HL-60/S4 treated with phorbol 12-myristate 13-acetate at 8.2 ng/mL for 4 days and 3 days (cell line): ENCODE results near the gene LCN9.

Experiments used
- in situ Hi-C: fragments of 300-500 bp; cut with MboI; formaldehyde crosslinking; loops from 2 replicates; pipeline ENCODE4 v1.15.0; 2022; ENCODE audit warnings: low sequenced_read_pairs

Gene LCN9

DNA sequence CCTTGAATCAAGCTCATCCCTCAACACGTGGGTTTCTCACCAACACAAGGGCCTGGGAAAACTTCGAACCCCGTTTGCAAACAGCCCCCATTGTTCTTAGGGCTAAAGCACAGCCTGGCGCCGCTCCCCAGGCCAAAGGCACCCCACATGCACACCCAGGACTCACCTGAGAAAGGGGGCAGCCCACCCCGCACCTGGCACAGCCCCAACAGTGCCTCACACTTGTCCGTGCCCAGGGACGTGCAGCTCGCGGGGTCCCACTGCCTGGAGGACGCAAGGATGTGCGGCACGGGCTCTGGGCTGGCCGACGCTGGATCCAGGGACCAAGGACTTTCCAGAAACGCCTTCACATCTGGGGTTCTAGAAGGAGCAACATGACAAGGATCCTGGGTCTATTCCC, 33.3 kb downstream of the LCN9 start:
- in situ Hi-C loops, result no loop called here

DNA sequence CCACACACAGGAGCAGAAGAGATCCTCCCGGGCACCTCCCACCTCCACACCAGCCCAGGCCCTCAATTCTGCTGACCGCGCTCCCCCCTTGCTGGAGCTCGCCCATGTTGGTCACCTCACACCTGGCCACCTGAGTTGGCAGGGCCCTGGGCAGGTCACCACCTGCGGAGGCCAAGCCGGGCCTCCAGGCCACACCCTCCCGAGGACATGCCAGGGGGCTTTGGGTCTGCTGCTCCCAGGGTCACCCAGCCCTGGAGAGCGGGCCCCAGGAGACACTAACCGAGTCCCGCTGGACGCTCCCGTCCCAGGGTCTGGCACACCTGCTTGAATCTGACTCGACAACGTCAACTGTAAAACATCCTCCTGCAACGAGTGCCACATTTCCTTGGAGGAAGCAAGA, 34.1 kb downstream of the LCN9 start:
- in situ Hi-C loops, result no loop called here

DNA sequence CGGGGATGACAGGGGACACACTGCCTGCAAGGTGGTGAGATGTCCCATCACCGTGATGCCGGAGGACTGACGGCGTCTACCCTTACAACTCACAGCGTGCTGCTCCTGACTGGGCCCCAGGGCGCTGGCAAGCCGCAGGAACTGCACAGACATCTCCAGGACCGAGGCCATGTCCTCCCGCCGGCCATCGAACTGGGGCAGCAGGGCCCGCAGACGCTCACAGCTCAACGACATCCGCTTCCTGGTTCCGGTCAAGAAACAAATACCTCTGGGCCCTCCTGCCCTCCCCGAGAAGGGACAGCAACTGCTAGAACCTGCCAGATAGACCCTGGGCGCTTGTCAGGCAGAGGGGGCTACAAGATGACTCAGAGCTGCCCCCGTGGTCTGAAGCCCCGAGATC, 35.1 kb downstream of the LCN9 start:
- in situ Hi-C loops, result no loop called here

DNA sequence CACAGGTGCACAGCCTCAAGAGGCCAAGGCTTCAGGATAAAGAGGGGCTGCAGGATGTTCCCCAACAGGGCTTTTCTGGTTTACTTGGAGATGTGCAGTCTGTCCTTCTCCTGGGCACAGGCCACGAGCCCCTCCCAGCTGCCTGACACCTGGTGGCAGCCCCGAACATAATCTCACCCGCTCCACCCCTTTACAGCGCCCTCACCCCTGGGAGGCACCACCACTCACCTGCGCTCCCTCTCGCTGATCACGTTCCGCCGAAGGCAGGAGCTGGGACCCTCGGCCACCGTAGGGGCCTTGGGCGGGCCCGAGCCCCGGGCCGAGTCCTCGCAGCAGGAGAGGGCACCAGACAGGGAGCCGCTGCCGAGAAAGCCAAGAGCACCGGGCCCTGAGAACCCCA, 35.7 kb downstream of the LCN9 start:
- in situ Hi-C loops, result no loop called here

DNA sequence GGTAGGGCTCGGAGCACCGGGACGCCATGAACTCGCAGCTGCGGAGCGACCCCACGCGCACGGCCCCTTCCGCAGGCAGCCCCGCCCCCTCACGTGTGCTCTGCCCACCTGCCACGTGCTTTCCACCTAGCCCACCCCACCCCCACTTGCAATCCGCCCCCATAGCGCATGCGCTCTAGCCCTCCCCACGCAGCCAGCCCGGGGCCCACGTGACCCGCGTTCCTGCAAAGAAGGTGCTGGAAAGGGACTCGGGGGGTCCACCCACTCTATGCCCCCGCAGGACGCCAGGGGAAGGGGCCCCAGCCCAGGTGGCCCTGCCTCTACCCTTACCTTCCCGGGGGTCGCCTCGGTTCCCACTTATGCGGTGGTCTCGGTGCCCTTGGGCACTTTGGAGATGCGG, 36.3 kb downstream of the LCN9 start, which contains the start of gene SOHLH1:
Gene SOHLH1 (minus strand): TSS at position 42 of the 400 bp plus-strand sequence. CDS start 14 bp downstream, at position 28.
- in situ Hi-C loops, result no loop called here

DNA sequence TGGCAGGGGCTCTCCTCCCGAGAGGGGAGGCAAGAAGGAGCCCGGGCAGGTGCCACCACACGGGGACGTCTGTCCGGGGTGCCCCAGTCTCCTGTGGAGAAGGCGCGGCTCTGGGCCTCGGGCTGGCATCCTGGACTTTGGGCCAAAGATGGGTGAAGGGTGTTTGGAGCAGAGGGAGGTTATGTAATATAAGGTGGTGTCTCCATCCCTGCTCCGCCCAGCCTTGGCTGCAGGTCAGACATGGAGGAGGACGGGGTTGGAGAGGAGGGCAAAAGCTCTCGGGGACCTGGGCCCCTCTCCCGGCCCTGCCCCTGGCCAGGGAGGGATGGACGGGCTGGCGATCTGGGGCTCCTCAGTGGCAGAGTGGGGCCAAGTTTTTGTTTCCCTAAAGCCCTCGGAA, 37.4 kb downstream of the LCN9 start:
- in situ Hi-C loops, result no loop called here

DNA sequence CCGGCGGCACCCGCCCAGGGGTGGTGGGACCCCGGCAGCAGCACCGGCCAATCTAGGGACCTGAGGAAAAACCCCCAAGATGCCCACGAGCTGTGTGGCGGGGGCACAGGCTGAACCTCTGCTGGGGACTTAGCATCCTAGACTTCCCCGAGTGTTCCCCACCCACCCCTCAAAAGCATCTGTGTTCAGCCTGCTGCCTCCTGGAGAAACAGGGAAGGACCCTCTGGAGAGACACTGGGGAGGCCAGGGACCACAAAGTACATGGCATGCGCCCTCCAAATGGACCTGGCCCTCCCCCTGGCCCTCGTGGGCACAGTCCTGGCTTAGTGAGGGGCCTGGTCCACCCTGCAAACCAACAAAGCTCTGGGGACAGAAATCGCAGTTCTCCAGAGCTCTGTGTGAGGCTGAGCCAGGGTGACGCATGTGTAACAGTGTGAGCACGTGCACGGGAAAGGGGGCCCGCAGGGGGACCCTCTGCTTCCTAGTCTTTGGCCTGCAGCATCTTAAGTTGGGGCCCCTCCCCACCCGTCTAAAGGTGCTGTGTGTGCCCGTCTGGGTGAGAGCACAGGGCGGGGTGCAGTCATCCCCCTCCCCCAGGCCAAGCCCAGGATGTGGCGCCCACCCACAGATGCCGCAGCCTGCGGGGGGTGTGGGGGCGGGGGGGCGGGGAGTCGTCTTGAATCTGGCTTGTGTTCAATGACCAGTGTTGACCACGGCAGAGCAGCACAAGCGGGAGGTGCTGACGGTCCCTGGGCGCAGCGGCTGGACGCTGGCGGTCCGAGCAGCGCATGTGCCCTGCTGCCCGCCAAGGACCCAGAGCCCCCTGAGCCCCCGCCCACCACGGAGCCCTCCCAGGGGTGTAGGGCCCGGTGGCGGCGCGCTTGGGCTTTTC, 38.2 kb downstream of the LCN9 start:
- in situ Hi-C loops, result no loop called here

DNA sequence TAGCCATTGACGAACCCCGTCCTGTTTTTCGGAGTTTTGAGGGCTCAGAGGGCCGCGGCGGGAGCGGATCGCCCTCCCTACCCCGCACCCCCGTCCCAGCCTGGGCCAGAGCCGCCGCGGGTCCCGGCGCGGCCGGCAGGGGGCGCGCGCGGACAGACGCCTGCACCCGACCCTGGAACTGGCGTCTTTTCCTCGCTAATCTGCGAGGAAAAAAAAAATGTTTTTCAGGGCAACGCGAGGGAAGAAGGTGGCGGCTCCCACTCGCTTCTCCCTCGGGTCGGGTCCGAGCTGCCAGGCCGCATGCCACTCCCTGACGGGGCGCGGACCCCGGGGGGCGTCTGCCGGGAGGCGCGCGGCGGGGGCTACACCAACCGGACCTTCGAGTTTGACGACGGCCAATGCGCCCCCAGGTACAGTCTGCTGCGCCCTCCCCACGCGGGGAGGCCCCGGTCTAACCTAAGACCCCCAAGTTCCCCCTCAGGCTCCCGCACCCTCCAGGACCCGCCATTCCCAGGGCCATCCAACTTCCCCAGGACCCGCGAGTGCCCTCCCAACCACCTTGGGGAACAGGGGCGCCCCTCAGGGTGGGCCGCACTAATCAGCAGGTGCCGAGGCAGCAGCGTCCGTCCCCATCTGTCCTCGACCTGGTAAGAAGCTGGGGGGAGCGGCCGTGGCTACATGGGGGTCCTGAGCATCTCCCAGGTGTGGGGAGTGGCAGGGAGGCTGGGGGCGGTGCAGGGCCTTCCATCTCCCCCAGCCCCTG, 39.0 kb downstream of the LCN9 start, which contains the start of gene KCNT1:
Gene KCNT1 (plus strand): TSS at position 227 of the 763 bp plus-strand sequence. CDS start 74 bp downstream, at position 301.
- in situ Hi-C loops, result no loop called here

DNA sequence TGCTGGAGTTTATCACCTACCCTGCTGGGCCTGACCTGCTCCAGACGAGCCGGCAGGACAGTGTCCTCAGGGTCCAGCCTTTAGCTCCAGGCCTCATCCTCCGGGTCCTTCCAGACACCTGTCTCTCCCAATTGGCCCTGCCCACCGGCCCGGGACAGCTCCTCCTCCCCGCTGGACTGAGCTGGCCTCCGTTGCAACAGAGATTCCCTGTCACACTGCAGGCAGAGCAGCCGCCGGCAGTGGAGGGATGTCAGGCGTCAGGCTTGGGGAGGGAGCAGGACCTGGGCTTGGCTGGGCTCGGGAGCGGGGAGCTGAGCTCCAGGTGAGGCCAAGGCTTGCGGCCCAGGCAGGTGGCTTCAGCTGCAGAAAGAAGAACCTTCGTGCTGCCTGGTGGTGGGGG, 40.6 kb downstream of the LCN9 start:
- in situ Hi-C loops, result no loop called here

DNA sequence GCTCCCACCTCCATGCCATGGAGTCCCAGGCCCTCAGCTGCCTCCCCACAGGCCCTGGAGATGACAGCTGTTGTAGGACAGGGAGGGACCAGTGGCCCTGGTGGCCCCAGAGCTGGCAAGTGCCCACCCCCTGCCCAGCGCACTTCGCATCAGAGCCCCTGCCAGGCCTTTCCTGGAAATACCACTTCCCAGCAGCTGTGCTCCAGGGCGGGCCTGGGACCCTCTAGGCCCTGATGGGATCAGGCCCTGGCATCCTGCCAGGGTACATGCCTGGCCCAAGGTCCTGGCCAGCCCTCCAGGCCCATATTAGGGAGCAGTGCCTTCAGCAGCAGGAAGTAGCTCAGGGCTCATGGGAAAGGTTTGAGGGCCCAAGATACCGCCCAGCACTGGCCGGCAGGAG, 41.4 kb downstream of the LCN9 start:
- in situ Hi-C loops, result no loop called here

DNA sequence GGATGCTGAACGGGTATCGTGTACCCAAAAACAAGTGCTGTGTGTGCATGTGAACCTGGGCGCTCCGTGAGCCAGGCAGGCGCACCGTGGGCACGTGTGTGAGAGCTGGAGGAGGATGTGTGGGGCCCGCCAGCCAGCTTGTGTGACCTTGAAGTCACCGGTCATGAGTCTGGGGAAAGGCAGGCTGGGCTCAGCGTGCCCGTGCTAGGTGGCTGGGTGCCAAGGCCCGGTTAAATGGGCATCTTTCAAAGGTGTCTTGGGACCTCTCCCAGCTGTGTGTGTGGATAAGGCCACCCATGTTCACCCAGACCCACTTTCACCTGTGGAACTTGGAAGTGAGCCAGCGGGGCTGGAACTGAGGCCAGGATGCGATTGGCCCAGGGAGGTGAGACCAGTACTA, 42.3 kb downstream of the LCN9 start:
- in situ Hi-C loops, result no loop called here

DNA sequence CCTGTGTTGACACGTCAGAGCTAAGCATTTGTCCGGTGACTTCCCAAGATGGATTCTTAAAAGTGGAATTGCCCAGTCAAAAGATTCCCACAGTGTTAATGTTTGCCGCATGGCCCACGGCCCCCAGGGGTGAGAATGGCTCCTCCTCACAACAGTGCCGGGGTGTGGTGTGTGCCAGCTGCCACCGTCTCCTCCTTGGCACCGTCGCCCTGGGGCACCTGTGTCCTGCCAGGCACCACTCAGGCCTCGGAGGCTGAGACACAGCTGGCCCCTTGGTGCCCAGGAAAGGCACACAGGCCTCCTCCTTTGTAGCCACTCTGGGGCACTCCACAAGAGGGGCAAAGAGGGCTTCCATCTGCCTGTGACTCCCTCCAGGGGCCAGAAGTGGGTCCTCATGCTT, 43.2 kb downstream of the LCN9 start:
- in situ Hi-C loops, result no loop called here

DNA sequence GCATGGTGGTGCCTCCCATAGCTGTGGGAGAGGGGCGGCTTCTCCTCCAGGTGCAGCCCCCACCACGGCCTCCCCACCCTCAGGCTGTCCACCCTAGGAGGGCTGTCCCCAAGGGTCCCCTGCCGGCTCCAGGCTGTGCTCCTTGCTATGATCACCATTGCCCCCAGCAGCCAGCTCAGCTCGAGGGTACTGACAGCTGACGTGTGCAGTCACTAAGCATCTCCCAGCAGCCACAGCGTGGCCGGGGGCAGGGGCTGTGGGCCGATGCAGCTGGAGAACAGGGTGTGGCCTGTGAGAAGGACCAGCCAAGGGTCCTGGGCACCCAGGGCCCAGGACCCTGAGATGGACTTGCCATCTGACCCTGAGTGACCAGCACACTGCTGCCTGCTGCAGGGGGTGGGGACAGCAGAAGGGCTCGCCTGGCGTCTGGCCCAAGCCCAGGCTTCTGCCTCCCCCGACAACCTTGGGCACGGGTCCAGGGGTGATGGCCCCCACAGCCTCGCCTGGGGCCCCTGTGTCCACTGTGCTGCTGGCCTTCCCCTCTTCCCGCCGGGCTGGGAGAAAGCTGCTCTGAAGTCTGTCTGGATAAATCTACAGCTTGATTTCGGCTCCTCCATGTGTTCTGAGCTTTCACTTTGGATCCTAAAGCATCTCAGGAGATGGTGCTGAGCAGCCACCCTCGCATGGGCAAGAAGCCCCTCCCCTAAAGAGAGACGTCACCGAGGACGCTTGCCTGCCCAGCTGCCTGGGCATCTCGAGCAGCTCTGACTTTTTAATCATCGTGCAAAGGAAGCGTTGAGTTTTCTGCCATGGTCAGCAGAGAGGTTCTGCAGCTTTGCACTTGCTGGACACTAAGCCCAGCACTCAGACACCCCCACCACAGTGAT, 44.4 kb downstream of the LCN9 start:
- in situ Hi-C loops, result no loop called here

DNA sequence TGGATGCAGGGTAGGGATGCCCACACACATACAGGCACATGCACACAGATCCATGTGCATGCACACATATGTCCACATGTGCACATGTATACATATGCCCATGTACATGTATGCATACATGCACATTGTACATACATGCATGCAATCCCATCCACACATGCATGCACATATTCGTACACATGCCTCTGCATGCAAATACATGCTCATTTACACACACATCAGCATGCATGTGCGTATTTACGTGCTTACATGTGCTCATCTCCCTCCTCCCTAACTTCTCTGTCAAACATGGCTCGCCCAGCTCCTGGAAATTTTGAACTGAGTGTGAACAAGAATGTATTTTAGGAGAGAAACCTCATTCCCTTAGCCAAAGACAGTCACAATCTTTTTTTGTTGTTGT, 45.1 kb downstream of the LCN9 start:
- in situ Hi-C loops, result no loop called here

DNA sequence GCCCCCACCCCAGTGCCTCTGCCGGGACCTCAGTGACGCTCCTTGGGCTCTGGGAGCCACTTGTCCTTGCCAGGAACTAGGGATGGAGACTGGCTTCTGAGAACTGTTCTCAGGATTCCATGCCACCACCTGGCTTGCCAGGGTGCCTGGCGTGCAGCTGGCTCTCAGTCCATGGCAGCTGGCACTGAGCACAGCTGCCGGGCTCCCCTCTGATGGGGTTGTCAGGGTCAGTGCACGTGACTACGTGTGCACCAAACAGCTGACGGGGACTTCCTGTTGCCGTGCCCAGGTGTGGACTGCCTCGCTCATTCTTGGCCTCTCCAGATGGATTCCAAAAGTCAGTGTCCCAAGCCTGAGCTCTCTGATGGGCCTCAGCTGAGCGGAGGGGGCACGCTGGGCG, 48.3 kb downstream of the LCN9 start:
- in situ Hi-C loops, result no loop called here

DNA sequence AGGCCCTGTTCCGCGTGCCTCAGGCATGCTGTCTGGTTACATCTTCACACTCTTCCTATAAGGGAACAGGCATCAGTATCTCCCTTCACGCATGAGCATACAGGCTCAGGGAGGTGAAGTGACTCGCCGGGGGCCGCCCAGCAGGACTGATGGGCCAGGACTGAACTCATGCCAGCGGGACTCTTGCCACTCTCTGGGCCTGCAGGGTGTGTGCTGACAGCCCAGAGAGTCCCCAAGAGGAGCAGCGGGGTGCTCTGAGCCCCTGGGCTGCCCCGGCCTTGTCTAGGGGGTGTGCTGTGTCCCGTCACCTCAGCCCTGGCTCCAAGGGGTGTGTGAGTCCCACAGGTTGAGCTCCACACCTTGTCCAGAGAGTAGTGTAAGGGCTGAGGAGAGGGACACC, 48.8 kb downstream of the LCN9 start:
- in situ Hi-C loops, result no loop called here

DNA sequence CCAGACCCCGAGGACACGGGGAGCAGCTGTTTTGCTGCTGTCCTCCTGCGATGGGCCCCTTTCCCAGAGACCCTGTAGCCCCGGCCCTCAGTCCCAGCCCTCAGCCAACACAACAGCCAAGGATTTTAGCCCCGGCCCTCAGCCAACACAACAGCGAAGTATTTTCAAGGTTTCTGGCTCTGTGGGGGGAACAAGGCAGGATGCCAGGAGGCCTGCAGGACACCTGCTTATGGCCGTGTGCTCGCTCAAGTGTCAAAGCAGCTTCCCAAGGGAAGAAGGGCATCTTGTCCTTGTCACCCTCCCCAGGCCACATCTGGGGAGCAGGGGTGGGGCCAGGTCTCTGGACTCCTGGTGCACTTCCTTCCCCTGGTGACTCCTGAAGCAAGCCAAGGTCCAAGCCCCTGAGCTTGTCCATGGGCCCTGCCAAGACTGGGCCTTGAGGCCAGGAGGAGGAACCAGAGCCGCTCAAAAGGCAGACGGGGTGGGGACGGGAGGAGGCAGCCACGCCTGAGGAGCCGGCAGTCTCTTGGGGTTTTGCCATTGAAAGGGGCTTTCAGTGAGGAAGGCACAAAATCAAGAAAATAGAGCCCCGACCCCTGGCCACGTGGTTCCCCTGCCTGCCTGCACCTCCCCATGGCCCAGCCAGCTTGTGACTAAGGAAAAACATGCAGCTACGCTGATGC, 49.6 kb downstream of the LCN9 start:
- in situ Hi-C loops, result no loop called here

DNA sequence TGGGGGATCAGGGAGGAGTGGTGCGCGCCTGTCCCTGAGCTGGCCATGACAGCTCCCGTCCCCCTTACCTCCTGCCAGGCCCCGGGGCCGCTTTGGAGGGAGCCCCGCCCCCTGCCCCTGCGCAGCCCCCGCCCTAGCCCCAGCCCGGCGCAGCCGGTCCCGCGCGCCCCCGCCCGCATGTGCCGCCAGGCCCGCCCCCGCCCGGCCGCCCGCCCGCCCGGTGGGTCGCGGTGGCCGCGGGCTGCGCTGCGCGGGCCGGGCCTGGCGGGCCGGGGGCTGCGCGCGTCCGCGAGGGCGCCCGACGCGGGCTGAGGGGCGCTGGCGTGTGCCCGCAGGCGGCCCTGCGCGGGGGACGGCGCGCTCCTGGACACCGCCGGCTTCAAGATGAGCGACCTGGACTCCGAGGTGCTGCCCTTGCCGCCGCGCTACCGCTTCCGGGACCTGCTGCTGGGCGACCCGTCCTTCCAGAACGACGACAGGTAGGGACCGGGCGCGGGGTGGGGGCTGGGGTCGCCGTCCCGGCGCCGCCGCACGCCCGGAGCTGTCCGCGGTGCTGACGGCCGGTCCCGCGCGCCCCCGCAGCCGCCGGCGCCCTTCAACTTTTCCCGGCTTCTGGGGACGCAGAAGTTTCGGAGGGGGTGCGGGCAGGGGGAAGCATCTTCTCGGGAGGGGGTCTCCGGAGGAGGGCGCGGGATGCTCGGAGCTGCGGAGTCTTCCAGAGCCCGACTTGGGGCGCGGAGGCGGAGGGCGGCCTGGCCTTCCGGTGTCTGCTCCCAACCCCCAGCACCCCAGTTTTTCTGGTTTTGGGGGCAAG, 51.3 kb downstream of the LCN9 start:
- in situ Hi-C loops, result no loop called here

DNA sequence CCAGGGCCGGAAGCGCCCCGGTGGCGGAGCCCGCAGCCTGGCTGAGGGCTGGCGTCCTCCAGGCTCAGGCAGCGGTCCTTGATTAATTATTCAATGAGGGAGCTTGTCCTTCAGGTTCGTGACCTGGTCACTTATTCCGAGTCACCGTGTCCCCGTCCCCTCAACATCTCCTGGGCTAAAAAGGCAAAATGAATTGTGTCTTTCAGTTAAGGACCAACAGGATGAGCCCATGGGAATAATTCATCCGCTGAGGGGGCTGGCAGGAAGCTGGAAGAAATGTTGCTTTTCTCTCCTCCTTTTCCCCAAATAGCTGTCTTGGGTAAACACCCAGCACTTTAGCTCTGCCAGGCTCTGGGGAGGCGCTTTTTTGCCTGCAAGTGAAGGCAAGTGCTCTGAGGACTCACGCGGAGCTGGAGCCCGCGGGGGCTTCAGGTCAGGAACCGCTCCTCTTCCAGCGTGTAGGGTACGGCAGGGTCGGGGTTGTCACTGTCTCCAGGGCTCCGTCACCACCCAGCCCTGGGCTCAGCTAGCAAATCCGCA, 52.0 kb downstream of the LCN9 start:
- in situ Hi-C loops, result no loop called here
